HG02885 (cell line): ENCODE results near the gene USP49.
"Not testable (repeated sequence)": the region's sequence is repeated elsewhere in the genome, so short reads cannot be mapped to it uniquely, and the experiment has no call there.

Experiments used
- ATAC-seq: cut with Tn5 transposase; IDR thresholded peaks from one replicate; pipeline ENCODE4 v1.9.1; 2021; ENCODE audit warnings: mild to moderate bottlenecking; ENCODE audit not compliant: unreplicated experiment, poor library complexity

Gene USP49

DNA sequence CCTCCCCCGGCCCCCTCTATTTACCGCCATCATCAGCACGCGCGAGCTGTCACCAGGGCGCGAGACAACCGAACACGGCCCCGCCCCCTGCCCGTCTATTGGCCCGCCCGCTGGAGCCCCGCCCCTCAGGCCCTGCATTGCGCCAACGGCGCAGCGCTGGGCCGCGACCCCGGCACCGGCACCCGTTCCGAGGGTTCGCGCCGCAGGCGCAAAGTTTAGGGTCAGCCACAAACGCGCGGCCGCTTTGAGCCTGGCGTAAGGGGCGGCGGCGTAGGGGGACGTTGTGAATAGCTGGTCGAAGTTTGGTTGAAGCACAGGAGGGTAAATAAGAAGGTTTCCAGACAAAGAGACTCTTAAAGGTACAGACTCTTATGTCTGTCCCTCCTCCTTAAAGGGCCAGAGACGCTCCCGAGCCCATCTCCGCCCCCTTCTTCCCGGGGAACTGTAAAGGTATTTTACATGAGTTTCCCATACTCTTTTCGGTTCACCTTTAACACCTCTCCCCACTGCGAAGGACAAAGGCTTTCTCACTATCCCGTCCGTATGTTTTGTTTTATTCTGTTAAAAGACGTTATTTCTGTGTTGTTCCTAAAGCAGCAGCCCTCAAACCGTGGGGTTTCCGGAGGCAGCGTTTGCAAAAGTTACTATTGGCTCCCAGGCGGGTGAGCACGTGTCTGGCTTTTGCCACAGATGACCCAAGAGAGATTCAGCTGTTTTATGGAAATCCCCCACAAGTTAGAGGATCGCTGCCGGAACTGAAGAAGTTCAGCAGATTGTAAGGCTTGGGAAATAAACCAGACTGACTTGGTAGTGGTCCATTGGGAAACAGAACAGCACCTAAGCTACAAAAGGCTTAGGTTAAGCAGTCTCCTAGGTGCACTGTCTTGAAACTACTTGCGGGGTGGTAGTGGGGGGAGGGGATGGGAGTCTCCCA lies at the start of gene USP49:
Gene USP49 (minus strand): TSS at position 76 of the 934 bp plus-strand sequence. CDS start 88,392 bp downstream, outside the sequence.
- ATAC-seq: peak; percentile 90

DNA sequence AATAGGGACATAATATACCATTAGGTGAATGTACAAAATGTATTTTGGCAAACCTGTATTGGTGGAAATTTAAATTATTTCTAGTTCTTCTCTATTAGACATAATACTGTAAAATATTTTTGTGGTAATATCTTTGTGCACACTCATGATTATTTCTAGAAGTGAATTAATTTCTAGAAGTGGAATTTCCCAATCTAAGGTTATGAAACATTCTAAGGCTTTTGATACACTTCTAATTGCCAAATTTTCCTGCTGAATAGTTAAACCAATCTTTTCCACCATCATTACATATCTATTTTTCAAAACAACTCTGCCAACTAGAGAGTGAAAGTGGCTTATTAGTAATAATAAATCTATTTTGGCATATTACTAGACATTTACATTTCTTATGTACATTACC lies 48.3 kb upstream of the USP49 start:
- no peak for ATAC-seq

DNA sequence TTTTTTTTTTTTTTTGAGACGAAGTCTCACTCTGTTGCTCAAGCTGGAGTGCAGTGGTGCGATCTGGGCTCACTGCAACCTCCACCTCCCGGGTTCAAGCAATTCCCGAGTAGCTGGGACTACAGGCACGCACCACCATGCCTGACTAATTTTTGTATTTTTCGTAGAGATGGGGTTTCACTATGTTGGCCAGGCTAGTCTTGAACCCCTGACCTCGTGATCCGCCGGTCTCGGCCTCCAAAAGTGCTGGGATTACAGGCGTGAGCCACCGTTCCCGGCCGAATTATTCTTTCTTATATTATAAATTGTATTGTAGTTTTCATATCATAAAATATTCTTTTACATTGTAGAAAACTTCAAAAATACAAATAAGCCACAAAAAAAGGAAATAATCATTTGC lies 47.7 kb upstream of the USP49 start:
- ATAC-seq: not testable (repeated sequence)

DNA sequence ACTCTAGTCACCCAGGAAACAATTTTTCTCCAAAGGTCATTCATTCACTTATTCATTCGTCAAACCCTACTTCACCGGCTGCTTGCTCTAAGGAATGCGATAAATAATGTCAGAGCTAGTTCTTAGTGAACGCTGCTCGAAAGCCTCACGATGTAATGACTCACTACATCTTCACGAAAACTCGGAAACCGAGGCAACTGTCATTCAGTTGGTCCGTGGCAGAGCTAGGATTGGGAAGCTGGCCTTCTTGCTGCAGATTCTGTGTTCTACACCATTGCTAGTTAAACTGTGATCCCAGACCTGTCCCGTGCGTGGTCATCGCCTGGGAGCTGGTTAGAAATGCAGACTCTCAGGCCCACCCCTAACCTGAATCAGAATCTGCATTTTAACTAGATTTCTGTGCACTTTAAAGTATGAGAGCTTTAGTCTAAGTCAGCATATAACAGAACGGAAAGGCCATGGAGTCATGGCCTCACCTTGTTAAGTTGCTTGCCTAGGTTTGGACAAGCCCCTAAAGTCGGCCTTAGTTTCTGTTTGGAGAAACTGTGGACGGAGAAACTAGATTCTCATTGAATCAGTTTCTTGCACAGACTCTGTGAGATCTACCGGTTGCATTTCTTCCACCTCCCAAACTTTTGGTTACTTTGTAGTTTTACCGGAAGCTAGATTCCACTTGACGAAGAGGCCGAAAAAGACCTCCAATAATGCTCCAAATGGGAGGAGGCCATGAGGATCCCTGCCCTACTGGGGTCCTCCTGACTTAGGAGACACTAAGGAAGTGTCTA lies 47.1 kb upstream of the USP49 start:
- ATAC-seq: no peak

GRCh38 chr6:41941280-41942066 lies 46.3 kb upstream of the USP49 start, which contains the start of gene CCND3:
TSS of gene CCND3 (minus strand) at chr6:41941808. CDS start at chr6:41941649, 159 bp downstream.
- ATAC-seq: peak; percentile 97

DNA sequence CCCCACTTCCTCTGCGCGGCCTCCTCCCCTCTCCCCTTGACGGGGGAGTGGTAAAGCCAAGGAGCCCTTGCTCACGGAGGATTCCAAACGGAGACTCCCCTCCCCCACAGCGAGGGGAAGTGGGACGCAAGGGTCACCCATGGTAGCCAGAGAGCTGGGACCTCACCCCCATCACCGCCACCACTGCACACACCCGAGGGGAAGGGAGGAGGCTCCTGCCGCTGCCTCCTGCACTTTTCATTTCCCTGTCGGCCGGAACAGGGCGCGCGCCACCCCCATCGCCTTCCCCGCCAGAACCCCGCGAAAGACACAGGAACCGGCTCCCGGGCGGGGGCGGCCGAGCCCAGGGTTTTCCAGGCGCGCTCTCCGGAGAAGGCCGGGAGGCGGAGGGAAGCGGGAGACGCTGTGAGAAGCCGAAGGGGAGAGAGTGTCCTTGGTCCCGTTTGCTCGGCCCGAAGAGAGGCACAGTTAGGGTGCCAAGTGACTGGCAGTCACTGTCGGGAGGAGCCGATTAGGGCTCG lies 45.6 kb upstream of the USP49 start:
- peak; percentile 2 for ATAC-seq

DNA sequence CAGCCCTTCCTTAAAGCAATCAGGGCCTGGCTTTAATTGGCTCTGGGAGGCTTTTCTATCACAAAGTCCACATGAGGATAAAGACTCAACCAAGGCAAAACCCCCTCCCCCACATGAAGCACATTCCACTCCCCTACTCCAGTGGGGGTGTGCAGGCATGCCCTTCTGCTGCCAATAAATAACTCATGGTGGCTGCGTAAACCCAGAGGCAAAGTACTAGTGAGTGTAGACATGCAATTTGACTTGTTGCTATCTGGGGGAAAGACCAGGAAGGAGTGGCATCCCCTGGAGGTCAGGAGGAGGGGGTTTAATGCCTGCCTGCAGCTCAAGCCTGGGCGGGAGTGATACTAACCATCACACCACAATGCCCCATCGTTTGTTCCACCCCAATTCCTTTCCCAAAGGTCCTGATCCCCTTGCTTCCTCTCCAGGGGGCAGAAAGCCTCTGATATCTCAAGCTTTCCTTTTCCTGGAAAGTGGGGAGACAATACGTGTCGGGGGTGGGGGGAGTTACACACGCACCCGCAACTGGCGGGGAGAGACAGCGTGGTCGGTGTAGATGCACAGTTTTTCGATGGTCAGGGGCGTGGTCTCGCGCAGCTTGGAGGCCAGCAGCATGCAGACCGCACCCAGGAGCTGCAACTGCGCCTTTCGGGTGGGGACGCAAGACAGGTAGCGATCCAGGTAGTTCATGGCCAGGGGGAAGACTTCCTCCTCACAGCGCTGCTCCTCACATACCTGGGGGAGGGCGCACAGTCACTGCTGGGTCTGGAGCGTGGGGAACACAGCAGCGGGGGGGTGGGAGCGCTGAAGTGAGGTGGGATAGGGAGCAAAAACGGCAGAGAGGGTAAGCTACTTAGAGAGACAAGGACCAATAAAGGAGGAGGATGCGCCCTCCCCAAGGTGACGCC lies 44.9 kb upstream of the USP49 start:
- ATAC-seq: no peak

DNA sequence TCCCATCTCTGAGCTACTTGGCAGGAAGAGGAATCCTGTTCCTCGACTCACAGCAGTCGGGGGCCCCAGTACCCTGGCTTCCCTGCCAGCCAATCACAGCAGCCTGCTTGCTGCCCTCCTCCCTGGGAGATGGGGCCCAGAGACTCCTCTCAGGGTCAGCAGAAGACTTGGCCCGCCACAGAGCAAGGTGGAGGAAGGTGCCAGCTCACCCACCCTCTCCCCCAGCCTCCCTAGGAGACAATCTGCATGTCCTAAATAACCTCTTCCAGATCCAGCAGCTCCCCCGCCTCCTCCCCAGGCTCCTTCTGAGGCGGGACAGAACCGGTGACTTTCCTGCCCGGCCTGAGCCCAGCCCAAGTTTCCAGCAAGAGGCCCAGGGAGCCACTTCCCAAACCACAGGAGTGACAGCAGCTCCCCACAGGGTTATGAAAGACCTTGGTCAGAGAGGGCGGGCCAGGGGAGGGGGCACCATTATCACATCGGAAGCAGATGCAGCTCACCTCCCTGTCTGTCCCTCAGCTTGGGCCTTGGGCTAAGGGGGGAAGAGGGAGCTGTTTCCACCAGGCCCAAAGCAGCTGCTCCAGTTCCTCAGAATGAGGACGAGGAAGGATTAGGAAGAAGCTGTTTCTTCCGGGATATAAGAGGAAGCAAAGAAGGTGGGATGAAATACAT lies 44.1 kb upstream of the USP49 start:
- no peak for ATAC-seq

- no peak for ATAC-seq
These were observed 43.5 kb upstream of the USP49 start for GRCh38 chr6:41938590-41939175.

GRCh38 chr6:41937861-41938574 lies 42.8 kb upstream of the USP49 start:
- ATAC-seq: no peak

- ATAC-seq: no peak
These were observed 42.3 kb upstream of the USP49 start for GRCh38 chr6:41937472-41937860.

DNA sequence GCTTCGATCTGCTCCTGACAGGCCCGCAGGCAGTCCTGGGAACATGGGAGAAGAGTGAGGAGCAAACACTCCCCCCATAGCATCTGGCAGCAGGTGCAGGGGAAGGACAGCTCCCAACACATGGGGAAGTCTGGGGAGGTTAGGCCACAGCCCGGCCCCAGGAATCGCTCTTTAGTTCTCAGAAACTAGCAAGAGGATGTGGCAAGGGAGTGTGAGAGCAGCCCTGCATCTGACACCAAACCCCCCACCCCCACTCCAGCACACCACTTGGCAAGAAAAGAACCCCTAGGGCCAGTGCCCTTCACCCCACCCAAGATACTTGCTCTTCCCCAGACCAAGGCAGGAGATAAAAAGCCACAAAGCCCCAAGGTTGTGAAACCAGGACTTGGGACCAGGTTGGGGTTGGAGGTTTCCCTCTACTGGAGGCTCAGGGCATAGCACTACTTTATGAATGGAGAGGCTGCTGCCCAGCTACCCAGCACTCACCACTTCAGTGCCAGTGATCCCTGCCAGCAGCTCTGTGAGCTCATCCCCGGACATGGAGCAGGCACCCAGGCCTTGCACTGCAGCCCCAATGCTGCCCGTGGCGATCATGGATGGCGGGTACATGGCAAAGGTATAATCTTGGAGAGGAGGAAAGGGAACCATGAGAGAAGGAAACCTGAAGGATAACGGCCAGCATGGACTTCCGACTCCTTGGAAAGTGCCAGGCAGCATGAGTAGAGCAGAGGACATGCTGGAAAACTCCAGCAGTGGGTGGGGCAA lies 41.1 kb upstream of the USP49 start:
- peak; percentile 63 for ATAC-seq

- ATAC-seq: no peak
These were observed 40.5 kb upstream of the USP49 start for GRCh38 chr6:41935685-41936072.

GRCh38 chr6:41935193-41935574 lies 40.0 kb upstream of the USP49 start:
- ATAC-seq: no peak

DNA sequence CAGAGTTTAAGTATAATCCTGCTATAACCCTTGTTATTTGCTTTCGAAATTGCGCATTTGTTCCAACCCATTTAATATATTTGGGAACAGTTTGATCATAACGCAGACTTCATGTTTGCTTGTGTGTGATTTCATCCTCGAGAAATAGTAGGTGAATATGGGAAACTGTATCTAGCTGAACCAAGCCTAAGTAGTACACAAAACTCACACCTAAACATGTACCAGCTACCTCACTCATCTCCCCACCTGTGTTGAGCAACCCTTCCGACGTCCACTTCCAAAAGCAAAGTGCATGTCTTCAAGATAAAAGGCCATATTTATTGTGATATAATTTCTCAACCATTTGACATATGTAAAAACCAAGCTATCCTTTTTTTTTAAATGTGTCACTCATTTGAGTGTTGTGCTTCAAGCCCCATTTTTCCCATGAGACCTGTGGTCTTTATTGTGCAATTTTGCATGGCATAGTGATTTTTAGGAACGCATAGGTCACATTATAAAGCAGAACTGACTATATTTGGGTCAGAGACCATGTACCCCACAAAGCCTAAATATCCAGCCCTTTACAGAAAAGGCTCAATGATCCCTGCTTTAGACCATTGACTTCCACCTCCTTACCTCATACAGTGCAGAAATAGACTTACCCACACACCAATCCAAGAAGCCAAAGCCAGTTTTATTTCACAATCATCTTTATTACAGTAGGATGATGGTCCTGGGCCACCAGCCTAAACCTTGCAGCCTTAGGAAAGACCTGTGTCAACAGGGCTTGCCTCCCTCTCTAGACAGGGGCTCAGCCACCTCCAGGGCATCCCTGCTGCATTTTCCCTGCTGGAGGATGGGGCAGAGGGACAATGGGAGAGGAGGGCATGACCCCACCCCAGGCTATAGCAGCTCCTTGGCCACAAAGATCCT lies 39.4 kb upstream of the USP49 start:
- ATAC-seq: no peak

GRCh38 chr6:41932378-41932777 lies 37.2 kb upstream of the USP49 start:
- no peak for ATAC-seq
